GM18507 (cell line): ENCODE data around the gene MMP24OS.
"Not testable (repeated sequence)": the region's sequence is repeated elsewhere in the genome, so short reads cannot be mapped to it uniquely, and the experiment has no call there.

Experiments
- DNase-seq: peaks from one replicate; pipeline ENCODE4 v3.0.0; 2011; ENCODE audit warnings: low read depth; ENCODE audit not compliant: insufficient read length; ENCODE audit errors: extremely low spot score
- FAIRE-seq: peaks from 2 replicates; lab custom pipeline; 2011; peaks lifted over from hg19 to GRCh38; lab: Jason Lieb, UNC

MMP24OS gene

GRCh38 chr20:35277531-35278395 is at the start of gene MMP24OS:
Gene MMP24OS, minus strand, starts transcription at chr20:35278122. Its CDS starts 193 bp downstream, at chr20:35277929.
- DNase-seq (peak; percentile 85), FAIRE-seq (peak; percentile 97)

GRCh38 chr20:35327074-35327976 is 49.4 kb upstream of the MMP24OS start:
- FAIRE-seq = no peak
- DNase-seq = no peak

- FAIRE-seq (no peak), DNase-seq (no peak)
Measured at GRCh38 chr20:35326740-35327073, 48.8 kb upstream of the MMP24OS start.

DNA sequence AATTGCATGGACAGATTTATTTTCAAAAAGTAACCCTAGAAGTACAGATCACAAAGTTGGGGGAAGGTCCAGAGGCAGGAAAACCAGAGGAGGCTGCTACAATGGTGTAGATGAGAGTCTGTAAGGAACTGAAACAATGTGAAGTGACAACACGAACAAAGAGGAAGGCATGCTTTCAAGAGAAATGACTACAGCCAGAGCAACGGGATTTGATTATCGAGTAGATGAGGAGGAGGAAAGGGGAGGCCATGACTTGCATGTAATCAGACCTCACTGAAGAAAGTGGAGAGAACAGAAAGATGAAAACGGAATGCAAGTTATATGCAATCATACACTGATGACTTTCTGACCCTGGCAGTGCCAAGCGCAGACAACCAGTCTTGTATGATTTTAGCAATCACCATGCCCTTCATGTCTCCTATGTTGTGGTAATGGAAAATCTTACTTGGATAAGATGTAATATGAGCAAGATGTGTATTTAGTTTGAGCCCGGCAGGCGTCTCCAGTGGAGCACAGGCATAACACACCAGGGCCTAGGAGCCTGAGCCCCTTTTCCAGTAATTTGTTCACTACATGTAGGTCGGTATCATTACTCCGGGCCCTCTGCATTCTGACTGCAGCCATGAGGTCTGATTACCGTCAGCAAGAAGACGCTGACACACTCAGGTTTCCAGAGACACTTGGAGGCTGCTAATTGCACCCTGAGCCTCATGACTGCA is 48.3 kb upstream of the MMP24OS start:
- DNase-seq (no peak), FAIRE-seq (no peak)

GRCh38 chr20:35325401-35325800 is 47.5 kb upstream of the MMP24OS start:
- DNase-seq (no peak), FAIRE-seq (no peak)

DNA sequence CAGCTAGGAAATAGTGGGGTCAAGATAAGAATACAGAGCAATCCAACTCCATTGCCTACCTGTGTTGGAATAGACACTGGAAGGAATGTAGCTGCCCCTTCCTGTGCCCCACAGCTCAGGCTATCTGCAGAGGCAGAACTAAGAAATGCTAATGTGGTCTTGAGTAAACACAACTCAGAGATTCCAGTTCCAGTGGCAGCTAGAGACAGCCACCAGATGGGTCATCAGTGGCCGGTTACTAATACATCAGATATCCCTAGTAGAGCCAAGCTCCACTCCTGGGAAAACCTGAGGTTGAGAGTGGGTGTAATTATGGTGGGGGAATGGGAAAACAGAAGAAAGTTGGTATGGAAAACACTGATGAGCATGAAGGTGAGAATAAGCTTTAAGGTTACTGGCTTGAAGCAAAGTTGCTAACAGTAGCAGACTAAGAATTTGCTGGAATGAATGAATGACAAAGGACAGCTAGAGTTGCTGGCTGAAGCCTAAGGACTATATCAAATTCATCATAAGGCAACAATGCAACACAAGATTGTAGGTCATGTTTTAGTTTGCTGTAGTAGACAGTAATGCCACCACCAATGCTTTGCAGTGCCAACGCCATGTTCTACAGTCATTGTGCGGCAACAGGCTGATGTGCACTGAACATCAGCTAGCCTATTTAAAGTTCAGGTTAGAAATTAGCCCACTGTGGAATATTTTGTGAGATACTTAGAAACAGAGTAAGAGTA is 42.6 kb upstream of the MMP24OS start:
- FAIRE-seq = no peak
- no peak for DNase-seq

DNA sequence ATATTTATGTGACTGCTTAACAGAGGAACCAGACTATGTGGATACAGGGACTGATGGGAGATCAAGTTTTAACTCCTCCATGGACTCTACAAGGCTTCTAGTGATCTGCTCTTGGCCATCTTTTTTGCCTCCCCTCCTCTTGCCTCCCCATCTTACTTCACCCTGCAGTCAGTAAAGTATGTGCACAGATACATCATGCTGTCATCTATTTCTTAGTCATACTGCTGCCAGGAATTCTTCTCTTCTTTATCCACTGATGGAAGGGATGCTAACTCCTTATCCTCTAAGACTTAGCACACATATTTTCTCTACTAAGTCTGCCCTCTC is 41.9 kb upstream of the MMP24OS start:
- FAIRE-seq = no peak
- no peak for DNase-seq

DNA sequence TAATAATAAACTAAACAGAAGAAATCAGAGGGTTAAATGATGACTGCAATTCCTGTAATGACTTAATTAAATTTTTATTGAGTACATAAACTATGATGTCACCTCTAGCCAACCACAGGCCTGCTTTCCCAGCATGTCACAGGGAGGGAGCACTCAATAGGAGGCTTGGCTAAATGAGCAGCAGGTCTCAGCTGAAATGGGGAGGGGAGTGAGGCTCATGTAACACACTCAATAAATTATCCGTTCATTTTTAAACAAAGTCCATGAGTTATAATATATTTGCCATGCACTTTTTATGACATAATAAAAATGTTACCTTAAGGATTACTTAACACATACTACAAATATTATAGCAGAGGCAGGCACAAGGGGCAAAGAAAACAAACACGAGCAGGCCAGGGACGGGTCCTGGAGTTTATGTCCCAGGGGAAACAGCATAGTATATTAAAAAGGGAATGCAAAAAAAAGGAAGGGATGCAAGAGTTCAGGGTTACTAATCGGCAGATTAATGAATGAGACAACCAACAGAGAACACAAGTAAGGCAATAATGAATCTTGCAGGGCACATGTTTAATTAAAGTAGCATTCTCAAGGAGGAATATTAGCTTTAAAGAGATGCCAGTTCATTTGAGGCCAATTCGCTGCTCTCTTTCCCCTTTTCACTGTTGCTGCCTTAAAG is 41.4 kb upstream of the MMP24OS start:
- DNase-seq = no peak
- FAIRE-seq = no peak

GRCh38 chr20:35318502-35319157 is 40.7 kb upstream of the MMP24OS start:
- DNase-seq (no peak), FAIRE-seq (no peak)

- FAIRE-seq = no peak
- no peak for DNase-seq
Measured at GRCh38 chr20:35317416-35318210, 39.7 kb upstream of the MMP24OS start.

DNA sequence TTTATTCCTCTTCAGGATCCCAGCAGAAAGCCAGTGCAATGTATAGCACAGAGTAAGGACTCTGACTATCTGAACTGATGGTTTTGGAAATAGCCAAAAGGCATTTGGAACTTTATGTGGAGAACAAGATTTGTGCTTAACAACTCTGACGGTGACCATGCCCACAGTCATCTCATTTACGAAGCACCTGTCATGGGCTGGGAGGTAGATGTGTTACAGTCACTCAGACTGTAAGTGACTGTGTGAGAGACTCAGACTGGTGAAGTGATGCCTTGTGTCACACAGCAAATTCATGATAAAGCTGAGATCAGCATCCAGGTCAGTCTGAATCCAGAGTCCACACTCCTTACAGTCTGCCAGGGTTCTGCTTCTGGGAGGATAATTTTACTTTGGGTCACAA is 38.2 kb upstream of the MMP24OS start:
- DNase-seq (no peak), FAIRE-seq (no peak)

- FAIRE-seq, DNase-seq: not testable (repeated sequence)
Measured at GRCh38 chr20:35315632-35316020, 37.7 kb upstream of the MMP24OS start.

DNA sequence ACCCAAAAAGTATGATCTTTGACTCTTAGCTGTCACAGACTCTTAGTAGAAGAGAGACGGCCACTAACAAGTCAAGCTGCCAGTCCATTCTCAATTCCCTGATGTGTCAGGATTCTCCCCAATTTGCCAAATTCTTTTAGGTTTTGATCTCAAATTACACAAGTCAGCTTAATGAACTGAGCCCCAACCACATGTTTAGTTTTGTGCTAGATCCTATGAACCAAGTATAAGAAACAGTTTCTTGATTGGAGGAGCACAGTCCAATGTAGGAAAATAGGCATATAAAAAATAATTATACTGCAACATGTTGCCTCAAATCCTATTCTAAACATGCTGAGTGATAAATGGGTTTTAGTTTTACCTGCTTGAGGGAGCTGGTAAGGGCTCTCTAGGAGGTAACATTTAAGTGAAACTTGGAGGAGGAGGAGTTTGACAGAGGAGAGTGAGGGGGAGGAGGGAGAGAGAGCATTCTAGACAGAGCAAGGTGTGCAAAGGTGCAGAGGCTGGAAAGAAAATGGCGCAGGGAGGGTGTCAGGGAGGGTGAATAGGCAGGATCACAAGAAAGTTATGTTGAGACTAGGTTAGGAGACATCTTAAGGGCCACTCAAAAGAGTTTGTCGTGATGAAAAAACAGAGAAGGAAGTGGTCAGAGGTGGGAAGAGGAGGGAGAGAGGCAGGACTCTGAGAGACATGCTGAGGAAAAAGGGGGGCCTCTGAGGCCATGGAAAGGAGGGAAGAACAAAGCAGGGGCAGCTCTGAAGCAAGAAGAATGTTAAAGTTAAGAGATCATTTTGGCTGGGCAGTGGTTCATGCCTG is 37.1 kb upstream of the MMP24OS start:
- DNase-seq = no peak
- no peak for FAIRE-seq

GRCh38 chr20:35312318-35312717 is 34.4 kb upstream of the MMP24OS start:
- FAIRE-seq (no peak), DNase-seq (no peak)

- no peak for FAIRE-seq
Measured at GRCh38 chr20:35311822-35312221, 33.9 kb upstream of the MMP24OS start.

DNA sequence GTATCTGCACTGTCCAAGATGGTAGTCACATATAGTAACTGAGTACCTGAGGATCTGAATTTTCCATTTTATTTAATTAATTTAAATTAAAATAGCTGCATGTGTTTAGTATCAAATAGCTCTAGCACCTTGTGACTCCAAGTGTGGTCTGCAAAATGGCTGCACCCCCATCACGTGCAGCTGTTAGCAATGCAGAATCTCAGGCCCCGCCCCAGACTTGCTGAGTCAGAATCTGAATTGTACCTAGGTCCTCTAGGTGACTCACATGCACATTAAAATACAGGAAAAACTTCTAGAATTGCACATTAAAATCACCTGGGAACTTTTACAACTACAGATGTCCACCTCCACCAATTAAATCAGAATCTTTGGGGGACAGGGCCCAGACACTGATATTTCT is 33.5 kb upstream of the MMP24OS start:
- no peak for FAIRE-seq
- no peak for DNase-seq

More at GRCh38 chr20:35311822-35312221, 33.9 kb upstream of the MMP24OS start:
- DNase-seq = no peak
